Testis (tissue), 3 donors: Measurements from ENCODE around the gene MSL3. TPM values are rescaled to one million over a fixed set of nuclear protein-coding genes. Genes with fewer than 3 reads are reported as not detected.

ENCODE experiments used
- DNase-seq: peaks from one replicate; pipeline ENCODE4 v3.0.0-alpha.2; 2019
- H3K27ac ChIP-seq, 2 donors: fragments of 200-600 bp; sonication (generic); one replicate each; pipeline ENCODE4 v1.5.1; 2019
- H3K27me3 ChIP-seq: fragments of 200-600 bp; sonication (generic); one replicate; pipeline ENCODE4 v1.5.1; 2019
- H3K36me3 ChIP-seq: fragments of 200-600 bp; sonication (generic); one replicate; pipeline ENCODE4 v1.5.1; 2017; ENCODE audit warnings: low read depth; ENCODE audit errors: missing control alignments
- H3K4me1 ChIP-seq: fragments of 200-600 bp; sonication (generic); one replicate; pipeline ENCODE4 v1.5.1; 2019
- H3K4me3 ChIP-seq, 2 donors: fragments of 200-600 bp; sonication (generic); one replicate each; pipeline ENCODE4 v1.5.1; 2017 to 2019
- H3K9me3 ChIP-seq: fragments of 200-600 bp; sonication (generic); one replicate; pipeline ENCODE4 v1.5.1; 2017
- POLR2A ChIP-seq: fragments of 450-650 bp; IDR thresholded peaks from one replicate; pipeline ENCODE4 v1.6.1; 2017; ENCODE audit warnings: antibody characterized with exemption, mild to moderate bottlenecking, moderate library complexity
- WGBS, 2 donors: methylation state at CpG; one replicate each; pipeline ENCODE4 v1.1.5; 2018; 5-methylcytosine and 5-hydroxymethylcytosine counted together
- intact Hi-C: fragments of 100-400 bp; cut with DNase I; formaldehyde crosslinking; loops from one replicate; pipeline ENCODE4 v1.15.1; 2023; ENCODE audit warnings: low total_unique reads
- polyA plus RNA-seq: library from polyadenylated mRNA; stranded (reverse); fragments of 350-450 nt; fragmentation: Illumina TruSeq; extraction: RNeasy Lipid Tissue Mini Kit (QIAGEN cat#74804); gene quantifications from one replicate; pipeline ENCODE4 v1.2.3, GENCODE V29; 2014; ENCODE audit warnings: low read depth, low replicate concordance; ENCODE audit not compliant: insufficient read depth
- total RNA-seq, 2 donors: library from RNA; depleted of rRNA; stranded (reverse); fragments of >200 nt; gene quantifications; one replicate each; pipeline ENCODE4 v1.2.3, GENCODE V29; 2016
- TF ChIP-seq, protein P1 (sequence below), 3 experiments: fragments of 450-650 bp in 2 of 3; fragments of 200-600 bp in 1 of 3; sonication (generic) in 1 of 3; IDR thresholded peaks; one replicate each; pipeline ENCODE4 v1.5.1; 2016 to 2019; ENCODE audit warnings: antibody characterized with exemption in 3 of 3, mild to moderate bottlenecking in 2 of 3, moderate library complexity in 1 of 3

MSL3 gene
- total and polyA plus RNA-seq, 3 donors from 2014 or later, result 34.5 to 49.9 (median 47.6) TPM

GRCh38 chrX:11725631-11726442 is 32.2 kb upstream of the MSL3 start:
- no peaks in the 10 kb centered on the region for H3K9me3 ChIP-seq
- intact Hi-C loops, result no loop called here
- H3K36me3 ChIP-seq, result no peaks in the 10 kb centered on the region
- no peak for TF ChIP-seq POLR2A
- TF ChIP-seq, protein P1, sequence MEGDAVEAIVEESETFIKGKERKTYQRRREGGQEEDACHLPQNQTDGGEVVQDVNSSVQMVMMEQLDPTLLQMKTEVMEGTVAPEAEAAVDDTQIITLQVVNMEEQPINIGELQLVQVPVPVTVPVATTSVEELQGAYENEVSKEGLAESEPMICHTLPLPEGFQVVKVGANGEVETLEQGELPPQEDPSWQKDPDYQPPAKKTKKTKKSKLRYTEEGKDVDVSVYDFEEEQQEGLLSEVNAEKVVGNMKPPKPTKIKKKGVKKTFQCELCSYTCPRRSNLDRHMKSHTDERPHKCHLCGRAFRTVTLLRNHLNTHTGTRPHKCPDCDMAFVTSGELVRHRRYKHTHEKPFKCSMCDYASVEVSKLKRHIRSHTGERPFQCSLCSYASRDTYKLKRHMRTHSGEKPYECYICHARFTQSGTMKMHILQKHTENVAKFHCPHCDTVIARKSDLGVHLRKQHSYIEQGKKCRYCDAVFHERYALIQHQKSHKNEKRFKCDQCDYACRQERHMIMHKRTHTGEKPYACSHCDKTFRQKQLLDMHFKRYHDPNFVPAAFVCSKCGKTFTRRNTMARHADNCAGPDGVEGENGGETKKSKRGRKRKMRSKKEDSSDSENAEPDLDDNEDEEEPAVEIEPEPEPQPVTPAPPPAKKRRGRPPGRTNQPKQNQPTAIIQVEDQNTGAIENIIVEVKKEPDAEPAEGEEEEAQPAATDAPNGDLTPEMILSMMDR (IDR thresholded peaks at IDR 0.05), result no peak
- 86 to 88% methylated on average over 8 of the region's 8 CpGs for WGBS, 2 donors
- no peak overlapping the region for H3K27ac ChIP-seq
- H3K4me3 ChIP-seq, result no peak overlapping the region
- DNase-seq, result no peak
- H3K27me3 ChIP-seq, result no peaks in the 10 kb centered on the region
- H3K4me1 ChIP-seq, result no peaks in the 10 kb centered on the region

GRCh38 chrX:11728556-11728955 is 29.5 kb upstream of the MSL3 start:
- Histone ChIP-seq H3K9me3 (no peaks in the 10 kb centered on the region), H3K27ac (no peak overlapping the region), H3K4me1 (no peaks in the 10 kb centered on the region), H3K36me3 (no peaks in the 10 kb centered on the region), H3K4me3 (no peak overlapping the region), H3K27me3 (no peaks in the 10 kb centered on the region)
- intact Hi-C loops, result no loop called here
- 88 to 96% methylated on average over 2 of the region's 2 CpGs for WGBS, 2 donors
- TF ChIP-seq, protein P1 (IDR thresholded peaks at IDR 0.05), result no peak
- no peak for TF ChIP-seq POLR2A
- no peak for DNase-seq

DNA sequence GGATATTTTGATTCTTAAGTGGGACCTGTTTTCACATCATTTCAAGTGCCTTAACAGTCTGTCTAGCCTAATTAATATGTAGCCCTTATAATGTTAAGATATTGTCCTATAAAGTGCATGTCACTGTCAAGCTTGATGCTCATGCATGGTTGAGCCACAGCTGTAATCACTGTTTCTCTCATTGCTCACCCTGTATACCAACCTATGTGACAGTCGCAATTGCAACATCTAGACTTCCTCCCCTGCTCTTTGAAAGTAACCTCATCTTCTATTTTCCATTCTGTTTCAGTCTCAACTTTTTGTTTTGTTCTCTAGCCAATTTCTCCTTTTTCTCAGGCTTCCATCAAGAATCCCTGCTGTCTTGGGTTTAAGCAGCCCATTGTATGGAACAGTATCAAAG is 24.4 kb upstream of the MSL3 start:
- WGBS, 2 donors, result 64 to 77% methylated on average over 1 of the region's 1 CpG

GRCh38 chrX:11739776-11740175 is 18.3 kb upstream of the MSL3 start:
- Histone ChIP-seq H3K4me1 (no peaks in the 10 kb centered on the region), H3K27me3 (no peaks in the 10 kb centered on the region), H3K4me3 (no peak overlapping the region), H3K36me3 (no peaks in the 10 kb centered on the region), H3K9me3 (no peaks in the 10 kb centered on the region), H3K27ac (no peak overlapping the region)
- TF ChIP-seq, protein P1 (IDR thresholded peaks at IDR 0.05), result no peak
- TF ChIP-seq POLR2A, result no peak
- intact Hi-C loops, result no loop called here
- no peak for DNase-seq
- 84 to 93% methylated on average over 2 of the region's 2 CpGs for WGBS, 2 donors

More for the DNA sequence above, 24.4 kb upstream of the MSL3 start:
- TF ChIP-seq, protein P1 (IDR thresholded peaks at IDR 0.05), result no peak
- no peak for TF ChIP-seq POLR2A
- Histone ChIP-seq H3K27ac (no peak overlapping the region), H3K4me3 (no peak overlapping the region), H3K4me1 (no peaks in the 10 kb centered on the region), H3K27me3 (no peaks in the 10 kb centered on the region), H3K36me3 (no peaks in the 10 kb centered on the region), H3K9me3 (no peaks in the 10 kb centered on the region)
- intact Hi-C loops, result no loop called here
- no peak for DNase-seq

DNA sequence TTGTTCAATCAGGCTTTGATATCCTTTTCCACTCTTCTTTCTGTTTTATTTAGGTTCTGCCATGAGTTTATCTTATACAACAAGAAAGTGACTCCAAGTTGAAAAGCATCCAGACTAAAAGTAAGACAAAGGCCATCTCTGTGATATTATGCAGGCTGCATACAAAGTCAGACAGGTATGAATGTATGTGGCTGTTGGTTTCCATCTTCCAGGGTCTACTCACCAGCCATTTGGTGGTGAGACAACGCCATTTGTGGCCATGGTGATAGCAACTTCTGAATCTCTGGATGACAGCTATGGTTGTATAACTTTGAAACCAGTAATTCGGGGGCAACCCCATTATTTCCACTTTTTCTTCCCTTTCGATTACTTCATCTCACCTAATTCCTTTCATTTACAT is 17.2 kb upstream of the MSL3 start:
- TF ChIP-seq, protein P1 (IDR thresholded peaks at IDR 0.05), result no peak
- no peak for TF ChIP-seq POLR2A
- no peaks in the 10 kb centered on the region for H3K9me3 ChIP-seq
- H3K4me3 ChIP-seq, result no peak overlapping the region
- intact Hi-C loops, result no loop called here
- no peaks in the 10 kb centered on the region for H3K4me1 ChIP-seq
- DNase-seq, result no peak
- H3K36me3 ChIP-seq, result no peaks in the 10 kb centered on the region
- whole genome bisulfite sequencing, 2 donors, result 93 to 97% methylated on average over 2 to 3 of the region's 3 CpGs
- no peak overlapping the region for H3K27ac ChIP-seq
- no peaks in the 10 kb centered on the region for H3K27me3 ChIP-seq
